IMR-90 (cell line): ENCODE results near the gene CYP4Z1. TPM values are rescaled to one million over a fixed set of nuclear protein-coding genes. Genes with fewer than 3 reads are reported as not detected.
"Not testable (repeated sequence)": the region's sequence is repeated elsewhere in the genome, so short reads cannot be mapped to it uniquely, and the experiment has no call there.

ENCODE experiments used
- ATAC-seq: fragments of 200-7000 bp; cut with Tn5 transposase; 2 replicates; pipeline ENCODE4 v1.9.1; 2020; ENCODE audit warnings: low read depth, mild to moderate bottlenecking, moderate library complexity
- BruUV-seq: library from RNA; stranded (reverse); fragments of 400-500 nt; replicated peaks from 2 replicates; lab custom pipeline; 2021; lab: Mats Ljungman, UMichigan
- CTCF ChIA-PET: fragments of 300-600 bp; formaldehyde crosslinking; extraction: SDS; loops from one replicate; lab custom pipeline; 2021; ENCODE audit warnings: antibody characterized with exemption; lab: Yijun Ruan, JAX
- POLR2A ChIA-PET: fragments of 300-600 bp; sonication (Branson Sonifier 250); formaldehyde crosslinking; loops from one replicate; lab custom pipeline; 2022; ENCODE audit warnings: antibody characterized with exemption; ENCODE audit not compliant: unreplicated experiment; lab: Charles Lee
- DNase-seq: peaks from one replicate; pipeline ENCODE4 v3.0.0; 2013
- H2AFZ ChIP-seq: replicated peaks from 2 replicates; pipeline ENCODE3; 2013; ENCODE audit warnings: low read length, mild to moderate bottlenecking; ENCODE audit not compliant: poor library complexity
- H2AK5ac ChIP-seq: 2 replicates; pipeline ENCODE4 v1.6.1; 2013; ENCODE audit warnings: low read depth, low read length, inconsistent platforms
- H2AK9ac ChIP-seq: replicated peaks from 2 replicates; pipeline ENCODE3; 2013; ENCODE audit warnings: mild to moderate bottlenecking, low read depth, low read length, moderate library complexity; ENCODE audit not compliant: poor library complexity
- H2BK120ac ChIP-seq: 2 replicates; pipeline ENCODE4 v1.6.1; 2013; ENCODE audit warnings: low read depth, low read length, inconsistent platforms
- H2BK15ac ChIP-seq: 3 replicates; pipeline ENCODE4 v1.6.1; 2013; ENCODE audit warnings: low read depth, low read length, inconsistent platforms
- H2BK20ac ChIP-seq: 2 replicates; pipeline ENCODE4 v1.6.1; 2013; ENCODE audit warnings: low read depth, mild to moderate bottlenecking, inconsistent platforms, low read length, moderate library complexity
- H2BK5ac ChIP-seq: 2 replicates; pipeline ENCODE4 v1.6.1; 2013; ENCODE audit warnings: mild to moderate bottlenecking, low read depth, low read length, inconsistent platforms; ENCODE audit not compliant: poor library complexity, severe bottlenecking
- H3K14ac ChIP-seq: replicated peaks from 2 replicates; pipeline ENCODE4 v1.6.1; 2013; ENCODE audit warnings: low read depth, low read length, inconsistent platforms
- H3K18ac ChIP-seq: 2 replicates; pipeline ENCODE4 v1.6.1; 2013; ENCODE audit warnings: low read depth, low read length, control low read depth
- H3K23ac ChIP-seq: 2 replicates; pipeline ENCODE4 v1.6.1; 2013; ENCODE audit warnings: low read depth, low read length, inconsistent platforms
- H3K27ac ChIP-seq: 2 replicates; pipeline ENCODE4 v1.5.1; 2013; ENCODE audit warnings: mild to moderate bottlenecking, control low read depth, low read length; ENCODE audit not compliant: insufficient read depth
- H3K27me3 ChIP-seq: 2 replicates; pipeline ENCODE4 v1.6.1; 2013; ENCODE audit warnings: low read length; ENCODE audit not compliant: control insufficient read depth, insufficient read depth
- H3K36me3 ChIP-seq: 2 replicates; pipeline ENCODE4 v1.6.1; 2013; ENCODE audit warnings: low read length, mixed read lengths; ENCODE audit not compliant: control insufficient read depth, insufficient read depth
- H3K4ac ChIP-seq: 2 replicates; pipeline ENCODE4 v1.6.1; 2013; ENCODE audit warnings: low read depth, low read length, inconsistent platforms
- H3K4me1 ChIP-seq: 2 replicates; pipeline ENCODE4 v1.6.1; 2013; ENCODE audit warnings: low read length, mixed read lengths; ENCODE audit not compliant: control insufficient read depth, insufficient read depth
- H3K4me2 ChIP-seq: 2 replicates; pipeline ENCODE4 v1.6.1; 2013; ENCODE audit warnings: low read depth, mild to moderate bottlenecking, control low read depth, low read length, moderate library complexity
- H3K4me3 ChIP-seq: 2 replicates; pipeline ENCODE4 v1.5.1; 2013; ENCODE audit warnings: low read depth, mild to moderate bottlenecking, control low read depth, low read length, moderate library complexity; ENCODE audit not compliant: insufficient read depth
- H3K56ac ChIP-seq: 2 replicates; pipeline ENCODE4 v1.6.1; 2013; ENCODE audit warnings: low read length, inconsistent platforms; ENCODE audit not compliant: insufficient read depth; ENCODE audit errors: extremely low read depth
- H3K79me1 ChIP-seq, 2 experiments: 2 replicates each; pipeline ENCODE4 v1.6.1; 2013; ENCODE audit warnings: low read length in 2 of 2, inconsistent platforms in 1 of 2, low read depth in 1 of 2
- H3K9ac ChIP-seq: 2 replicates; pipeline ENCODE4 v1.6.1; 2013; ENCODE audit warnings: low read depth, low read length, control low read depth
- H3K9me1 ChIP-seq: 2 replicates; pipeline ENCODE4 v1.6.1; 2013; ENCODE audit warnings: low read length, inconsistent platforms; ENCODE audit not compliant: insufficient read depth
- H3K9me3 ChIP-seq: 2 replicates; pipeline ENCODE4 v1.6.1; 2013; ENCODE audit warnings: low read length; ENCODE audit not compliant: control insufficient read depth, insufficient read depth
- H4K20me1 ChIP-seq: 2 replicates; pipeline ENCODE4 v1.6.1; 2013; ENCODE audit warnings: low read length, inconsistent platforms; ENCODE audit not compliant: insufficient read depth
- H4K5ac ChIP-seq: 2 replicates; pipeline ENCODE4 v1.6.1; 2013; ENCODE audit warnings: mild to moderate bottlenecking, low read depth, low read length, control low read depth
- H4K8ac ChIP-seq, 2 experiments: 2 replicates each; pipeline ENCODE4 v1.6.1; 2013; ENCODE audit warnings: low read depth in 2 of 2, low read length in 2 of 2, control low read depth in 1 of 2, inconsistent platforms in 1 of 2
- H4K91ac ChIP-seq: 2 replicates; pipeline ENCODE4 v1.6.1; 2013; ENCODE audit warnings: low read depth, low read length, inconsistent platforms; ENCODE audit not compliant: insufficient read depth
- WGBS, 2 experiments: methylation state at CpG; one replicate each; pipeline versions ENCODE4 v1.1.5 to v1.1.7; 2013; ENCODE audit warnings: missing lambda C conversion rate in 2 of 2; ENCODE audit not compliant: insufficient read length in 1 of 2; ENCODE audit errors: extremely low coverage in 2 of 2; 5-methylcytosine and 5-hydroxymethylcytosine counted together
- dilution Hi-C: fragments of 300-500 bp; cut with HindIII; formaldehyde crosslinking; loops from one replicate; pipeline ENCODE4 v1.14.3; 2018; ENCODE audit warnings: low sequenced_read_pairs; ENCODE audit not compliant: unreplicated experiment
- in situ Hi-C: fragments of 300-500 bp; cut with MboI; formaldehyde crosslinking; loops from 3 replicates; pipeline ENCODE4 v1.14.3; 2019; ENCODE audit warnings: low sequenced_read_pairs, inconsistent platforms, mixed read lengths
- intact Hi-C: fragments of 100-400 bp; cut with micrococcal nuclease; formaldehyde crosslinking; loops from 2 replicates; pipeline ENCODE4 v1.10.0; 2022
- polyA plus RNA-seq, 3 experiments: library from polyadenylated mRNA; depleted of rRNA; stranded (reverse); fragments of >200 nt; gene quantifications; 2 replicates each; pipeline ENCODE4 v1.2.3, GENCODE V29; 2012; ENCODE audit warnings: low replicate concordance in 1 of 3
- total RNA-seq: library from RNA; depleted of rRNA; stranded (reverse); fragments of >200 nt; gene quantifications from 2 replicates; pipeline ENCODE4 v1.2.3, GENCODE V29; 2012

CYP4Z1 gene
- total and polyA plus RNA-seq, 2 of the 4 experiments (the other 2 are of a cell fraction): not detected

GRCh38 chr1:47149162-47149561 is 82.1 kb downstream of the CYP4Z1 start:
- H3K27me3 ChIP-seq, in situ Hi-C loops, POLR2A ChIA-PET, H3K4me2 ChIP-seq, H2AK5ac ChIP-seq, H4K8ac ChIP-seq, intact Hi-C loops, H3K56ac ChIP-seq, H3K14ac ChIP-seq, CTCF ChIA-PET, H2BK20ac ChIP-seq, BruUV-seq, H2AK9ac ChIP-seq, H2BK15ac ChIP-seq, H3K23ac ChIP-seq, H3K9ac ChIP-seq, DNase-seq, H4K20me1 ChIP-seq, H4K91ac ChIP-seq, ATAC-seq, H3K4me1 ChIP-seq, dilution Hi-C loops, H4K5ac ChIP-seq, H3K36me3 ChIP-seq, H3K18ac ChIP-seq, H2AFZ ChIP-seq, H3K4ac ChIP-seq, H2BK5ac ChIP-seq, H3K9me1 ChIP-seq, H2BK120ac ChIP-seq, H3K79me1 ChIP-seq, H3K9me3 ChIP-seq, H3K27ac ChIP-seq, H3K4me3 ChIP-seq: not testable (repeated sequence)
- 0% methylated on average over 2 of the region's 9 CpGs; no CpG with 5 or more reads in 1 of the 2 experiments for WGBS, 2 experiments

- BruUV-seq, H2BK15ac ChIP-seq: not testable (repeated sequence)
Measured at GRCh38 chr1:47156457-47156856, 89.4 kb downstream of the CYP4Z1 start.

More at GRCh38 chr1:47156457-47156856, 89.4 kb downstream of the CYP4Z1 start:
- H4K20me1 ChIP-seq, H3K27ac ChIP-seq, H2AK9ac ChIP-seq, H3K4ac ChIP-seq, H3K23ac ChIP-seq, H3K18ac ChIP-seq, H3K27me3 ChIP-seq, H4K8ac ChIP-seq, H4K5ac ChIP-seq, intact Hi-C loops, in situ Hi-C loops, DNase-seq, H3K4me1 ChIP-seq, dilution Hi-C loops, ATAC-seq, H2BK20ac ChIP-seq, H2AFZ ChIP-seq, H3K9ac ChIP-seq, H3K14ac ChIP-seq, H3K9me1 ChIP-seq, H2BK120ac ChIP-seq, H4K91ac ChIP-seq, H2AK5ac ChIP-seq, H3K79me1 ChIP-seq, CTCF ChIA-PET, H3K4me2 ChIP-seq, POLR2A ChIA-PET, H3K36me3 ChIP-seq, H3K4me3 ChIP-seq, H3K9me3 ChIP-seq, H2BK5ac ChIP-seq, H3K56ac ChIP-seq: not testable (repeated sequence)
